C4-2B (cell line): ENCODE results near the gene ACVR2B.
"Not testable (repeated sequence)": the region's sequence is repeated elsewhere in the genome, so short reads cannot be mapped to it uniquely, and the experiment has no call there.

ENCODE experiments used
- H3K27ac ChIP-seq: fragments of 450-650 bp; 2 replicates; pipeline ENCODE4 v1.5.1; 2017
- ZFX ChIP-seq: fragments of 450-650 bp; IDR thresholded peaks from 2 replicates; pipeline ENCODE4 v1.6.1; 2017
- TF ChIP-seq, protein P1 (sequence below): fragments of 450-650 bp; conservative IDR thresholded peaks from 2 replicates; pipeline ENCODE4 v1.5.1; 2017; ENCODE audit warnings: mild to moderate bottlenecking

Gene ACVR2B

DNA sequence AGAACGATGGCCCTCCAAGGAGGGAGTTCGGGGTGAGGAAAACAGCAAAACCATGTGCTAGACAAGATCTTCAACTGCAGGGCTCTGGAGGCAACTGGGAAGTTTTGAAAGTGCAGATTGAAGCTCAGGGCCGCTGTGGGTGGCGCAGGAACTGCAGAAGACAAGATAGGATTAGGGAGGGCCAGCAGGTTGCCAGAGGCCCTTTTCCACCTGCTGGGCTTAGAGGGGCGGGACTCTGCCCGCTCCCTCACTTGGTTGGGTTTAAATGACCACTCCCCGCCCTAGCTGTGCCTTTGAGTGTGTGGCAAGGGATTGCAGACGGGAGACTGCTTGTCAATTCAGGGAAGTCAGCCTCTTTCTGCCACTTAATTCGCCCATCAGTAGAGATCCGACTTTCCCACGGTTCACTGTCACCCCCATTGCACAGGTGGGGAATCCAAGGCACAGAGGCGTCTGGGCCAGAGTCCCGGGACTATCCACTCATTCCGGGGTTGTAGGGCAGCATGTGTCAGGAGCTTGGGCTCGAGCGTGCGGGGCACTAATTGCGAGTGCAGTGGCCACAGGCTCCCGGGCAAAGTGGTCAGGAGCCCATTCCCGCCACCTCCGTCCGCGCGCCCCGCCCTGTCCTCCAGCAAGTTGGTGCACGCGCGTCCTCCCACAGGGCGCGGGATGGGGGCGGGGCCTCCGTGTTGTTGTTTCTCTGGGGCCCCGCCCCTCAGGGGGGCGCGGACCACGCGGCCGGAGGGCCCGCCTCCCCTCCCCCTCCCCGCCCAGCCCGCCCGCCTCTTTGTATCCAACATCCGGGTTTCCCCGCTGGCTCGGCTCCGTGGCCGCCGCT lies at the start of gene ACVR2B:
ACVR2B (plus strand) TSS at position 816 of the 838 bp plus-strand sequence. CDS start 433 bp downstream, outside the sequence.
- peak within 1 kb of the TSS; percentile 83 for H3K27ac ChIP-seq
- TF ChIP-seq ZFX, result no peak
- TF ChIP-seq, protein P1, sequence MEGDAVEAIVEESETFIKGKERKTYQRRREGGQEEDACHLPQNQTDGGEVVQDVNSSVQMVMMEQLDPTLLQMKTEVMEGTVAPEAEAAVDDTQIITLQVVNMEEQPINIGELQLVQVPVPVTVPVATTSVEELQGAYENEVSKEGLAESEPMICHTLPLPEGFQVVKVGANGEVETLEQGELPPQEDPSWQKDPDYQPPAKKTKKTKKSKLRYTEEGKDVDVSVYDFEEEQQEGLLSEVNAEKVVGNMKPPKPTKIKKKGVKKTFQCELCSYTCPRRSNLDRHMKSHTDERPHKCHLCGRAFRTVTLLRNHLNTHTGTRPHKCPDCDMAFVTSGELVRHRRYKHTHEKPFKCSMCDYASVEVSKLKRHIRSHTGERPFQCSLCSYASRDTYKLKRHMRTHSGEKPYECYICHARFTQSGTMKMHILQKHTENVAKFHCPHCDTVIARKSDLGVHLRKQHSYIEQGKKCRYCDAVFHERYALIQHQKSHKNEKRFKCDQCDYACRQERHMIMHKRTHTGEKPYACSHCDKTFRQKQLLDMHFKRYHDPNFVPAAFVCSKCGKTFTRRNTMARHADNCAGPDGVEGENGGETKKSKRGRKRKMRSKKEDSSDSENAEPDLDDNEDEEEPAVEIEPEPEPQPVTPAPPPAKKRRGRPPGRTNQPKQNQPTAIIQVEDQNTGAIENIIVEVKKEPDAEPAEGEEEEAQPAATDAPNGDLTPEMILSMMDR, result no peak

DNA sequence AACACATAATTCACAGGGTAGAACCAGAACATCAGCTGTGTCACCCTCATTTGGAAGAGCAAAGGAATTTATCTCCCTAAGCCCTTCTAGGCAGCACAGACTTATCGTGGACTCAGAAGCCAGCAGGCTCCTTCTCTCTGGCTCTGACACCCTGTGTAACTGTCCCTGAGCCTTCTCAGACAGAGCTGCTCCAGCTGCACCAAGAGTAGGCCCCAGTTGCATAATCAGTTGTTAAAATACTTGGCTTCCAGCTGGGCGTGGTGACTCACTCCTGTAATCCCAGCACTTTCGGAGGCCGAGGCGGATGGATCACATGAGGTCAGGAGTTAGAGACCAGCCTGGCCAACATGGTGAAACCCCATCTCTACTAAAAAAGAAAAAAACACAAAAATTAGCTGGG lies 49.4 kb upstream of the ACVR2B start:
- TF ChIP-seq ZFX, result no peak
- TF ChIP-seq, protein P1, result no peak
- H3K27ac ChIP-seq, result no peak overlapping the region

DNA sequence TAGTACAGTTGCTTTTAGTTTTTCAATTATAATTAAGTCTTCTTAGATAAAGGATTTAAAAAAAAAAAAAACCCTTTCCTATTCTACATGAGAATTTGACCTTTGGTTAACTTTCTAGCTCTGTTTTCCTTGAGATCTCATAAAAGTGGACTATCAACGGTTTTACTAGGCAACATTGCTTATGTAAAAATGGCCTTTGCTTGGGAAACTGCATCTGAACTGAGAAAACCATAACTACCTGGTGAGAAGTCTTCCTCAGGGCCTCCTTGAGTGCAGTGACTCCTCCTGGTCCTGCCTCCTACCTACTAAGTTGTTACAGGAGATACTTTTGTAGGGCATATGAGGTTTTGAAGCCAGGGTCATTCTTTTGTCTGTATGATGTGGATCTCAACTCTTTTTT lies 42.1 kb upstream of the ACVR2B start:
- no peak overlapping the region for H3K27ac ChIP-seq
- TF ChIP-seq ZFX, result no peak
- TF ChIP-seq, protein P1, result no peak

DNA sequence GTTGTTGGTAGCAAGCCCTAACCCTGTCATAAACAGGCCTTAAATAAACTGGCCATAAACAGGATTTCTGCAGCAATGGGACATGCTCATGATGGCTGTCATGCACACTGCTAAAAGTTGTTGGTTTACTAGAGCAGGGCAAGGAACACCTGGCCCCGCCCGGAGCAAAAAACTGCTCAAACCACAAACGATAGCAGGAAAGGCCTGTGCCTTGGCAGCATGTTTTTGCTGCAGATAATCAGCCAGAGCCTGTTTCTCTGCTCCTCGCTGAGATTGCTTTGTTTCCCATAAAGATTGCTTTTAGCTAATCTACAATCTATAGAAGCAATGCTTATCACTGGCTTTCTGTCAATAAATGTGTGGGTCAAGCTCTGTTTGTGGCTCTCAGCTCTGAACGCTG lies 32.9 kb upstream of the ACVR2B start:
- H3K27ac ChIP-seq, result not testable (repeated sequence)

DNA sequence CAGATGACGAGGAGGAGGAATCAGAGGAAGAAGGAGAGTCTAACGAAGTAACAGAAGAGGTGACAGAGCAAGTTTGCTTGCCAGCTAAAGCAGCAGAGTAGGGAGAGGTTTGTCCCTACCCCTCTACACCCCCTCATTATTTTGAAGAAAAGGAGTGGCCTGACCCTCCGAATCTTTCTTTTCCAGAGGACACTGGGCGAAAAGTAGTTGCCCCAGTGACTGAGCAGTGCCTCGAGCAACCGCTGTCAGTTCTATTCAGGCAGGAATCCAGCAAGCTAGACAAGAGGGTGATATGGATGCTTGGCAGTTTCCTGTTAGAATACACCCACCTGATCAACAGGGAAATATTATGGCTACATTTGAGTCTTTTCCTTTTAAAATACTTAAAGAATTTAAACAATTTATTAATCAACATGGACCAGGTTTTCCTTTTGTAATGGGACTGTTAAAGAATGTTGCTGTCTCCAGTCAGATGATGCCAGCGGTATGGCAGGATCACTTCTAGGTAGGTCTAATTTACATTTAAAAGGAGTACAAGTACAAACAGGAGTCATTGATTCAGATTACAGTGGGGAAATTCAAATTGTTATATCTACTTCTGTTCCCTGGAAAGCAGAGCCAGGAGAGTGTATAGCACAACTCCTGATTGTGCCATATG lies 31.9 kb upstream of the ACVR2B start:
- TF ChIP-seq ZFX, result no peak
- TF ChIP-seq, protein P1, result no peak
- no peak overlapping the region for H3K27ac ChIP-seq

DNA sequence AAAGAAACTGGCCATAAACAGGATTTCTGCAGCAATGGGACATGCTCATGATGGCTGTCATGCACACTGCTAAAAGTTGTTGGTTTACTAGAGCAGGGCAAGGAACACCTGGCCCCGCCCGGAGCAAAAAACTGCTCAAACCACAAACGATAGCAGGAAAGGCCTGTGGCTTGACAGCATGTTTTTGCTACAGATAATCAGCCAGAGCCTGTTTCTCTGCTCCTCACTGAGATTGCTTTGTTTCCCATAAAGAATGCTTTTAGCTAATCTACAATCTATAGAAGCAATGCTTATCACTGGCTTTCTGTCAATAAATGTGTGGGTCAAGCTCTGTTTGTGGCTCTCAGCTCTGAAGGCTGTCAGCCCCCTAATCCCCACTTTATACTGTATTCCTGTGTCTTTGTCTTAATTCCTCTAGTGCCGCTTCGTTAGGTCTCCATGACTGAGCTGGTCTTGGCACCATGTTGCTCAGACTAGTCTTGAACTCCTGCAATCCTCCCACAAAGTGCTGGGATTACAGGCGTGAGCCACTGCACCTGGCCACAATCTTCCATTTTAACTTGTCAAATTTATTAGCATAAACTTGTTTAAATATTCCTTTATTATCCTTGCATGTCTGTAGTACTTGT lies 26.8 kb upstream of the ACVR2B start:
- H3K27ac ChIP-seq, result not testable (repeated sequence)

DNA sequence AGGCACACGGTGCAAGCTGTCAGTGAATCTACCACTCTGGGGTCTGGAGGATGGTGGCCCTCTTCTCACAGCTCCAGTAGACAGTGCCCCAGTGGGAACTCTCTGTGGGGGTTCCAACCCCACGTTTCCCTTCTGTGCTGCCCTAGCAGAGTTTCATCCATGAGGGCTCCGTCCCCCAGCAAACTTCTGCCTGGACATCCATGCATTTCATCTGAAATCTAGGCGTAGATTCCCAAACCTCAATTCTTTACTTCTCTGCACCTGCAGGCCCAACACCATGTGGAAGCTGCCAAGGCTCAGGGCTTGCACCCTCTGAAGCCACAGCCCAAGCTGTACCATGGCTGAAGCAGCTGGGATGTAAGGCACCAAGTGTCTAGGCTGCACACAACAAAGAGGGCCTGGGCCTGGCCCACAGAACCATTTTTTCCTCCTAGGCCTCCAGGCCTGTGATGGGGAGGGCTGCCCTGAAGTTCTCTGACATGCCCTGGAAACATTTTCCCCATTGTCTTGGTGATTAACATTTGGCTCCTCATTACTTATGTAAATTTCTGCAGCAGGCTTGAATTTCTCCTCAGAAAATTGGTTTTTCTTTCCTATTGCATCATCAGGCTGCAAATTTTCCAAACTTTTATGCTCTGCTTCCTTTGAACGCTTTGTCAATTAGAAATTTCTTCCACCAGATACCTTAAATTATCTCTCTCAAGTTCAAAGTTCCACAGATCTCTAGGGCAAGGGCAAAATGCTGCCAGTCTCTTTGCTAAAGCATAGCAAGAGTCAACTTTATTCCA lies 20.6 kb upstream of the ACVR2B start:
- H3K27ac ChIP-seq, result not testable (repeated sequence)

DNA sequence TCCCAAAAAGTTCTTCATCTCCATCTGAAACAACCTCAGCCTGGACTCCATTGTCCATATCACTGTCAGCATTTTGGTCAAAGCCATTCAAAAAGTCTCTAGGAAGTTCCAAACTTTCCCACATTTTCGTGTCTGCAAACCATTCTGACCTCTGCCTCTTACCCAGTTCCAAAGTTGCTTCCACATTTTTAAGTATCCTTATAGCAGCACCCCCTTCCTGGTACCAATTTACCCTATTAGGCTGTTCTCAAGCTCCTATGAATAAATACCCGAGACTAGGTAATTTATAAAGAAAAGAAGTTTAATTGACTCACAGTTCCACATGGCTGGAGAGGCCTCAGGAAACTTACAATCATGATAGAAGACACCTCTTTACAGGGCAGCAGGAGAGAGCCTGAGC lies 20.0 kb upstream of the ACVR2B start:
- not testable (repeated sequence) for H3K27ac ChIP-seq

DNA sequence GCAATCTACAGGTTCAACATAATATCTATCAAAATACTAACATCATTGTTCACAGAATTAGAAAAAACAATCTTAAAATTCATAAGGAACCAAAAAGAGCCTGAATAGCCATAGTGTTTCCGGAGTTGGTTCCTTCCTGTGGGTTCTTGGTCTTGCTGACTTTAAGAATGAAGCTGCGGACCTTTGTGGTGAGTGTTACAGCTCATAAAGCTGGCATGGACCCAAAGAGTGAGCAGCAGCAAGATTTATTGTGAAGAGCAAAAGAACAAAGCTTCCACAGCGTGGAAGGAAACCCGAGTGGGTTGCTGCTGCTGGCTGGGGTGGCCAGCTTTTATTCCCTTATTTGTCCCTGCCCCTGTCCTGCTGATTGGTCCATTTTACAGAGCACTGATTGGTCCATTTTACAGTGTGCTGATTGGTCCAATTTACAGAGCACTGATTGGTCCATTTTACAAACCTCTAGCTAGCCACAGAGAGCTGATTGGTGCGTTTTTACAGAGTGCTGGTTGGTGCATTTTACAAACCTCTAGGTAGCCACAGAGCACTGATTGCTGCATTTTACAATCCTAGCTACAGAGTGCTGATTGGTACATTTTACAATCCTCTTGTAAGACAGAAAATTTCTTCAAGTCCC lies 15.1 kb upstream of the ACVR2B start:
- not testable (repeated sequence) for H3K27ac ChIP-seq

DNA sequence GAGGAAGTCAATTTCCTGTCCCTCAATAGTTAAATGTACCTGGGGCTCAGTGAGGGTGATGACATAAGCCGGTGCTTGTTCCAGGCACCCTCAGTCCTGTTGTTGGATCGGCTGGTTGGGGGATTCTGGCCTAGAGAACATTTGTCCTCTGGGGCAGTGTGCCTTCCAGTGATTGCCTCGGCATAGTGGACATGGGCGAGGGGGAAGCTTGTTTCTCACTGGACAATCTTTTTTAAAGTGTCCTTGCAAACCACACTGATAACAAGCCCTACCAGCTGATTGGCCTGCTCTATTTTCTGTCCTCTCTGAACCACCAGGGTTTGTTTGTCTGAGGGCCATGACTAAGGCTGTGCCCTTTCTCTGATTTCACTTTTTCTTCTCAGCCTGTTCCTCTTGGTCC lies 10.5 kb upstream of the ACVR2B start:
- H3K27ac ChIP-seq, result not testable (repeated sequence)
